HG02885 (cell line): ENCODE measurements around the gene GRK3.
A peak's percentile ranks its signal among the peaks of the same experiment; 100 is the strongest.
"Not testable (repeated sequence)": the region's sequence is repeated elsewhere in the genome, so short reads cannot be mapped to it uniquely, and the experiment has no call there.

Experiments
- ATAC-seq: cut with Tn5 transposase; IDR thresholded peaks from one replicate; pipeline ENCODE4 v1.9.1; 2021; ENCODE audit warnings: mild to moderate bottlenecking; ENCODE audit not compliant: unreplicated experiment, poor library complexity

GRK3 gene

GRCh38 chr22:25564320-25564978 lies at the start of gene GRK3:
GRK3 (plus strand) TSS chr22:25564675; CDS start chr22:25565041, 366 bp downstream.
- peak; percentile 57 for ATAC-seq

- no peak for ATAC-seq
Measured at GRCh38 chr22:25518000-25518663, 46.3 kb upstream of the GRK3 start.

- ATAC-seq = no peak
Measured at GRCh38 chr22:25525376-25525775, 39.1 kb upstream of the GRK3 start.

DNA sequence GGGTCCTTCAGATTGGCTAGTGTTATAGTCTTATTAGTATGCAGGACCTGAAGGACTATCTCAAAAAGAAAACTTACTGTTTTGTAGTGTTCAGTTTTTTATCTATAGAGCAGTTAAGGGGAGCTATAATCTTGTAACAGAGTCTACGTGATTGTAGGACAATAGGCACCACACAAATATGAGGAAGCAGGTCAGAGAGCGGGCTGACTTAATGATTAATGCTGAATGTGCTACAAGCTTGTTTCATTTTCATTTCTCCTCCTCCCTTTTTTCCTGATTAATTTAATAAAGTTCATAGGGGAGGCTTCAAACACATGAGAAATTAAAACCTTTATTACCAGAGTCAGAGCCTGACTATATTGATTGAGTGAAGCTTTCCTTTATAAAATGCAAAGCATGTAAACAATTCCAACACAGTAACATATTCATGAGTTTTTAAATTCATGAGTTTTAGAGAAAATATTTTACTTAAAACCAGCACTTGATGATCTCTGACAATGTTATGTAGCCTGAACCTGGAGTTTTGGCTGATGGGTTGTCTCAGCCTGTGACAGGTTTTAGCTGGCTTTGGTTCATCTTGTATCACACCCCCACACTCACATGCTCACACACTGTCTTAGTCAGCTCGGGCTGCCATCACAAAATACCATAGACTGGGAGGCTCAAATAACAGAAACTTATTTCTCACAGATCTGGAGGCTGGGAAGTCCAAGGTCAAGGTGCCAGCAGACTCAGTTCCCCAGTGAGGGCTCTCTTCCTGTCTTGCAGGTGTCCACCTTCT lies 38.5 kb upstream of the GRK3 start:
- ATAC-seq = not testable (repeated sequence)

- not testable (repeated sequence) for ATAC-seq
Measured at GRCh38 chr22:25527016-25527415, 37.5 kb upstream of the GRK3 start.

GRCh38 chr22:25528068-25528467 lies 36.4 kb upstream of the GRK3 start:
- not testable (repeated sequence) for ATAC-seq

GRCh38 chr22:25529059-25529458 lies 35.4 kb upstream of the GRK3 start:
- ATAC-seq = not testable (repeated sequence)

DNA sequence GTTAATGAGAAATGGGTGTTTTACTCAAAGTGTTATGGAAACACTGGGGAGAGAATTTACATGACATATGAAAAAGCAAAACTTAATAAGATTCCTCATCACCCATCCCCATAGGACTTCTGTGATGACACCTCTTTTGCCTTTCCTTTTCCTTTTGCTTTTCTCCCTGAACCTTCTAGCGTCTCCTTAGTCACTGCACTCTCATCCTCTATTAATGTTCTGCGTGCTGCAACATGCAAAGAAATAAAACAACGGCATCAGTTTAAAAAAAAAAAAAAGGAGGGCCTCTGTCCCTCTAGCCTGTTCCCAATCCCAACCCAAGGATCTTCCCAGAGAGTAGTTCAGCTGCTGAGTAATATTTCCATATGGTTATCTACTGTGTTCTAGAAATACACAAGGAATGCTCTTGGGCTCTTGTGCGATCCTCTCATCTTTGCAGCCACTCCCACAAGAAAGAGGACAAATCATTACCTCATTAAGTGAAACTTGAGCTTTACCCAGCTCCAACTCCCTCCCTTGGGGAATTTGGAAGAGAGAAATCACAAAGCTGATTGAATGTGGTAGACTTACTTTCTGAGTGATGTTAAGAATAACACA lies 34.8 kb upstream of the GRK3 start:
- ATAC-seq = not testable (repeated sequence)

GRCh38 chr22:25531677-25532076 lies 32.8 kb upstream of the GRK3 start:
- ATAC-seq = not testable (repeated sequence)

- no peak for ATAC-seq
Measured at GRCh38 chr22:25534724-25535123, 29.8 kb upstream of the GRK3 start.

GRCh38 chr22:25536589-25536988 lies 27.9 kb upstream of the GRK3 start:
- ATAC-seq = no peak

- no peak for ATAC-seq
Measured at GRCh38 chr22:25540166-25540907, 24.1 kb upstream of the GRK3 start.

- ATAC-seq = no peak
Measured at GRCh38 chr22:25540908-25541660, 23.4 kb upstream of the GRK3 start.

DNA sequence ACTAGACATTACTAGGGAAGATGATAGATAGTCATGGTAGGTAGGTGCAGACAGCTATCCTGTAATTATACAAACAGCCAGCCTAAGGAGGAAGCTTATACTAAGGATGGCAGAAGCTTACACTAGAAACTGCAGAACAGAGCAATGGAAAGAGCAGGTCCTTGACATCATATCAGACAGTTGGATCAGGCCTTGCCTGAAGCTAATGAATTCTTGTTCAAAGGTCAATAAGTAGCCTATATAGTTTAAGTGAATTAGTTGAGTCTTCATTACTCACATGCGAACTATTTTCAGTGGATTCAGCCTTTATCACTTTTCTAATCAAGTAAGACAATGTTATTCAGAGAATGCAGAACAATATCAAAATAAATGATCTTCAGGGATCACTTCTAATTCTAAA lies 22.3 kb upstream of the GRK3 start:
- ATAC-seq = no peak

DNA sequence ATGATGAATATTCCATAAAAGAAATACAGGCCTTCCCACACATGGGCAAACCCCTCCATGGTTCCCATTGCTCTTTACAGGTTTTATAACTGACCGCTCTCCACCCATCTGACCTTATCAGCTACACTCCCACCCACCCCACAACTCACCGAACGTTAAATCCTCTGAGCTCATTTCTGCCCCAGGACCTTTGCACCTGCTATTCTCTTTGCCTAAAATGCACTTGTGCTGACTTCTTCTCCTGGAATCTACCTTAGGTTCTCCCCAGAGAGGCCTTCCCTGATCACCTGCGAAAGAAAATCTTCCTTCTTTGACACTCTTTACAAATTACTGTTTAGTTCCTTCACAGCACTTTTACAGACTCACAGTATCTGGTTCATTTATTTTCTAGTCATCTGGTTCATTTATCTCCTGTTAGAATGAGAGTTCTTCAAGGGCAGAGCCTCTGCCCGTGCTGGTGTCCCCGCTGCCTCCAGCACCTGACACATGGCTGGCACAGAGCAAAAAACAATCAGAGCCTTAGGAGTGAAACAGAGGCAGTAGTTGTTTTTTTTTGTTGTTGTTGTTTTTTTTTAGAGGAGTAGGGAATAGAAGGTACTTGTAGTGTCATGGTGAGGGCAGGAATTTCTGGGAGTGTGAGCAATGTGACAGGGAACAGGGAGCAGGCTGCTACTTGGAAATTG lies 21.6 kb upstream of the GRK3 start:
- no peak for ATAC-seq

GRCh38 chr22:25545146-25545545 lies 19.3 kb upstream of the GRK3 start:
- no peak for ATAC-seq

DNA sequence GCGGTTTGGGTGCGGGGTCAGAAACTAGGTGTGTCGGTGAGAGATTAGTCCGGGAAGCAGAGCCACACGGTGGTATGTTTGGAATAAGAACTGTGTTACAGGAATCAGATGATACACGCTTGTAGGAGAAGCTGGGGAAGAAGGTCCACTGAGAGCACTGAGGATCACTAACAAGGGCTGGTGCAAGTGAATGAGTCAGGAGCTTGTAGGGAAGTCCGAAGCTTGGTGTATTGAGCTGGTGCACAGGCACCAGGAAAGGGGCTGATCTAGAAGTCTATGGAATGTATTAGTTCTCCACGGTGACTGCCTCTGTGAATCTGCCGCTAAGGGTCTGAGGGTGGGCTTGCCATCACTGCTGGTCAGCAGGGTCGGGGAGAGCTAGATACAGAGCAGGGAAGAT lies 18.8 kb upstream of the GRK3 start:
- ATAC-seq = no peak

DNA sequence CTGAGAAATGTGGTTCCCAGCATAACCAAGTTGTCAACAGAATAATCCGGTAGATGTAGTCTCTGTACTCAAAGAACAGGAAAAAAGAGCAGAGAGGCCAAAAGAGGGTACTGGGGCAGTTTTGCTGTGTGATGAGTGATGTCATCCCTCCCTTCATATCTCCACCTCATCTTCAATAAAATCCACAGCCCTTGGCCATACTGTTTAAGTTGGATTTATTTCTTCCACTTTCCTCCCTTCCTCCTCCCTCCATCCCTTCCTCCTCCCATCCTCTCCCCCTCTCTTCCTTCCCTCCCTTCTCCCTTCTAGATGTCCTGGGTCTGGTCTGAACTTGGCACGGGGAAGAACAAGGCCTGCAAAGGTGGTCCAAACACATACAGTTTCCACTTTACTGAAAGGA lies 18.2 kb upstream of the GRK3 start:
- no peak for ATAC-seq

- no peak for ATAC-seq
Measured at GRCh38 chr22:25546751-25547150, 17.7 kb upstream of the GRK3 start.
